C4-2B (cell line): ENCODE results near the gene DHX29.

Source experiments
- H3K27ac ChIP-seq: fragments of 450-650 bp; 2 replicates; pipeline ENCODE4 v1.5.1; 2017
- ZFX ChIP-seq: fragments of 450-650 bp; IDR thresholded peaks from 2 replicates; pipeline ENCODE4 v1.6.1; 2017
- TF ChIP-seq, protein P1 (sequence below): fragments of 450-650 bp; conservative IDR thresholded peaks from 2 replicates; pipeline ENCODE4 v1.5.1; 2017; ENCODE audit warnings: mild to moderate bottlenecking

The DHX29 gene

DNA sequence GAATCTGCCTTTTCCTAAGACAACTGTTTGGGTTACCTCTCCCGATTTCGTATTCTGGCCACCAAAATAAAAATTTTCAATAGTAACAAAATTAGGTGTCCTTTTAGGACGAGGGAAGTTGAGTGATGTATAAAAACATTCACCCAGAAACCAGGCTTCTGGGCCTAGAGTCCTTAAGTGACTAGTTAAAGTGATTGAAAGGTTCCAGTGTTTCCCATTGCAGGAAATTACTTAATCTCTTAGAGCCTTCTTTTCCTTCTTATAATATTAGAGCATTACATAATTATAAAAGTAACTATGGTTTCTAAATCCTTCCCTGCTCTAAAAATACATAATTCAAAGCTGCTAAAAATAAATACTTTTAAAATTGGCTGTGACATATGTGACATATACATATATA, 87.7 kb downstream of the DHX29 start:
- no peak overlapping the region for H3K27ac ChIP-seq
- no peak for TF ChIP-seq ZFX
- TF ChIP-seq, protein P1, sequence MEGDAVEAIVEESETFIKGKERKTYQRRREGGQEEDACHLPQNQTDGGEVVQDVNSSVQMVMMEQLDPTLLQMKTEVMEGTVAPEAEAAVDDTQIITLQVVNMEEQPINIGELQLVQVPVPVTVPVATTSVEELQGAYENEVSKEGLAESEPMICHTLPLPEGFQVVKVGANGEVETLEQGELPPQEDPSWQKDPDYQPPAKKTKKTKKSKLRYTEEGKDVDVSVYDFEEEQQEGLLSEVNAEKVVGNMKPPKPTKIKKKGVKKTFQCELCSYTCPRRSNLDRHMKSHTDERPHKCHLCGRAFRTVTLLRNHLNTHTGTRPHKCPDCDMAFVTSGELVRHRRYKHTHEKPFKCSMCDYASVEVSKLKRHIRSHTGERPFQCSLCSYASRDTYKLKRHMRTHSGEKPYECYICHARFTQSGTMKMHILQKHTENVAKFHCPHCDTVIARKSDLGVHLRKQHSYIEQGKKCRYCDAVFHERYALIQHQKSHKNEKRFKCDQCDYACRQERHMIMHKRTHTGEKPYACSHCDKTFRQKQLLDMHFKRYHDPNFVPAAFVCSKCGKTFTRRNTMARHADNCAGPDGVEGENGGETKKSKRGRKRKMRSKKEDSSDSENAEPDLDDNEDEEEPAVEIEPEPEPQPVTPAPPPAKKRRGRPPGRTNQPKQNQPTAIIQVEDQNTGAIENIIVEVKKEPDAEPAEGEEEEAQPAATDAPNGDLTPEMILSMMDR = no peak

DNA sequence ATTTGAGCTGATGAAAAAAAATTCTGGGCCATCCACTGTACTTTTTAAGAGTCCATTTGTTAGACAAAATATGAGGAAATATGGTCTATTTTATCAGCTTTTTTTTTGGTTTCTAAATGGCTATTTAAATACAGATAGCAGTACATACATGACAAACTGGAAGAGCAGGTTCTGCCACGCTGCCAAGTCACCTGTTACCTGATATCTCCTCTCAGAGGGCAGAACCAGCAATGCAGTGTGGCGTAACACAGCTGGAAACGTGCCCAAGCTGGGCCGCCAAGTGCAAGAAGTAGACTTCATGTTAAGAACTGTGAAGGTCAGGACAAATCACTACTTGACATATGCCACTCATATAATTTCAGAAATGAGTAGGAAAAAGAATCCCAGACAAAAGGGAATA, 88.5 kb downstream of the DHX29 start:
- H3K27ac ChIP-seq = no peak overlapping the region
- no peak for TF ChIP-seq ZFX
- TF ChIP-seq, protein P1 = no peak

DNA sequence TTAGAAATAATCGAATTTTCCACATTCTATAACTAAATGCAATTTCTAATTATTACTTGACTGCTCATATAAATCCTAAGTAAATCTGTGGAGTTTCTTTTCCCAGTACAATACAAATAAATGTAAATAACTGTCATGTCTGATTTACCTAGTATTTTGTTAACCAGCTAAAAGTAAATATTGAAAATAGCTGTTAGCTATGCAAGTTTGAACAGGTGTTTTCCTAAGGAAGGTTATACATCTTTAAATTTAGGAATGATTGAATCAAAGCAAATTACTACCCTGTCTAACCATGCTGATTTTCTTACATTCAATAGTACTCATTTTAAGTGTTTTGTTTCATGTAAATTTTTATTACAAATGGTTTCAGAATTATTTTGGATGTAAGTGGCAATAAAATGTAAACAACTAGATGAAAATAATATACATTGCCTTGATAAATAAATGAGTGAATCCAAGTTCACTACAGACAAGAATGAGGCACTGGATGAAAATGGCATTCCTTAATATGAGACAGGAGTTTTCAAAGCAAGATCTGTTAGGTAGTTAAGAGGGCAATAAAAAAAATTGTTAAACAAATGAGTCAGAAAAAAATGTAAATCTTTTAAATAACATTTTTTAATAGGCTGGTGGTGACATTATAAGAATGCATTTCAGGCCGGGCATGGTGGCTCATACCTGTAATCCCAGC, 96.2 kb downstream of the DHX29 start:
- TF ChIP-seq, protein P1 = no peak
- TF ChIP-seq ZFX = no peak
- no peak overlapping the region for H3K27ac ChIP-seq
